Ishikawa (cell line): ENCODE measurements around the gene FSIP2.

Experiments
- CEBPB ChIP-seq: IDR thresholded peaks from 2 replicates; pipeline ENCODE4 v1.6.1; 2012
- CREB1 ChIP-seq: IDR thresholded peaks from 2 replicates; pipeline ENCODE4 v1.6.1; 2012; ENCODE audit warnings: low read depth
- EGR1 ChIP-seq: IDR thresholded peaks from 2 replicates; pipeline ENCODE4 v1.6.1; 2012
- EP300 ChIP-seq: IDR thresholded peaks from 2 replicates; pipeline ENCODE4 v1.6.1; 2012; ENCODE audit warnings: borderline replicate concordance
- FOXM1 ChIP-seq: IDR thresholded peaks from 2 replicates; pipeline ENCODE4 v1.6.1; 2012; ENCODE audit warnings: low read depth, borderline replicate concordance
- NFIC ChIP-seq: IDR thresholded peaks from 2 replicates; pipeline ENCODE4 v1.6.1; 2012
- RAD21 ChIP-seq: IDR thresholded peaks from 2 replicates; pipeline ENCODE4 v1.6.1; 2012; ENCODE audit warnings: low read depth
- TAF1 ChIP-seq: IDR thresholded peaks from 2 replicates; pipeline ENCODE4 v1.6.1; 2012; ENCODE audit warnings: low read depth, mild to moderate bottlenecking
- TCF12 ChIP-seq: IDR thresholded peaks from 2 replicates; pipeline ENCODE4 v1.6.1; 2012; ENCODE audit warnings: low read depth
- TEAD4 ChIP-seq: IDR thresholded peaks from 2 replicates; pipeline ENCODE4 v1.6.1; 2012
- USF1 ChIP-seq: IDR thresholded peaks from 2 replicates; pipeline ENCODE4 v1.6.1; 2012
- YY1 ChIP-seq: IDR thresholded peaks from 2 replicates; pipeline ENCODE4 v1.6.1; 2012; ENCODE audit warnings: low read depth
- ZBTB7A ChIP-seq: IDR thresholded peaks from 2 replicates; pipeline ENCODE4 v1.6.1; 2012; ENCODE audit warnings: low read depth
- TF ChIP-seq, protein P1 (sequence below): IDR thresholded peaks from 2 replicates; pipeline ENCODE4 v1.6.1; 2012
- TF ChIP-seq, protein P2 (sequence below): IDR thresholded peaks from 2 replicates; pipeline ENCODE4 v1.6.1; 2012; ENCODE audit warnings: low read depth, mild to moderate bottlenecking

Gene FSIP2

DNA sequence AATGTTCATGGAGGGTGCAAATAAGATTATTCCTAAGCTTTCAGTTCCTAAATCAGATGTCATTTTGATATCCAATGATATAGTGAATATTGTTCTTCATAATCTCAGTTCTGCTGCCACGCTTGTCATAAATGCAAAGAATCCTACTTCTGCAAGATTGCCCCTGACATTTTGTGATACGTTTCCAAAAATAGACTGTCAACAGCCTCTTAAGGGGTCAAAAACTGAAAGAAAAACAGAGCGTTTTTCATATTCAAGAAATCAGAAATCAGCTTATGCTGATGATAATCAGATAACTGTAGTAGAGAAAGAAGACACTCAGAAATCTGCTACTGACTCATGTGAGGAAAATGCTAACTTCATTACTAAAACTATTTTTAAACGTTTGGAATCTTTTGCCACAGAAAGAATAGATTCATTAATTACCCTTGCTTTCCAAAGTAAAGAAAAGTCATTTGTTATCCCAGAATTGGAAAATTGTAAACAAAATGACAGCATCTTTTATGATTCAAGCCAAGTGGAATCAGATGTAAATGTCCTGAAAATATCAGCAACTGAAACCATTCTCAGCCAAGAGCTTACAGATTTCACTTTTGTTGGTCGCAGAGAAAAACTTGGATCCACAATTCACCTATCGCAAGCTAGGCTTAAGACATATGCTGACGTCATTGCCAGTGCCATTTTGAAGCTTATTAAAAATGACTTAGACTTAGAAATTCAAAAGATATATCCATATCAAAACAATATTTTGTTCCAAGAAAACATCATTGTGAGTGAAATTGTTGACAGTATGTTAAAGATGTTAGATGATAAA, 55.1 kb downstream of the FSIP2 start:
- TF ChIP-seq USF1 = no peak
- TF ChIP-seq NFIC = no peak
- no peak for TF ChIP-seq RAD21
- no peak for TF ChIP-seq ZBTB7A
- TF ChIP-seq FOXM1 = no peak
- TF ChIP-seq YY1 = no peak
- no peak for TF ChIP-seq TAF1
- TF ChIP-seq CREB1 = no peak
- TF ChIP-seq EGR1 = no peak
- TF ChIP-seq, protein P1, sequence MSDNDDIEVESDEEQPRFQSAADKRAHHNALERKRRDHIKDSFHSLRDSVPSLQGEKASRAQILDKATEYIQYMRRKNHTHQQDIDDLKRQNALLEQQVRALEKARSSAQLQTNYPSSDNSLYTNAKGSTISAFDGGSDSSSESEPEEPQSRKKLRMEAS = no peak
- no peak for TF ChIP-seq CEBPB
- no peak for TF ChIP-seq TEAD4
- TF ChIP-seq EP300 = no peak
- TF ChIP-seq, protein P2, sequence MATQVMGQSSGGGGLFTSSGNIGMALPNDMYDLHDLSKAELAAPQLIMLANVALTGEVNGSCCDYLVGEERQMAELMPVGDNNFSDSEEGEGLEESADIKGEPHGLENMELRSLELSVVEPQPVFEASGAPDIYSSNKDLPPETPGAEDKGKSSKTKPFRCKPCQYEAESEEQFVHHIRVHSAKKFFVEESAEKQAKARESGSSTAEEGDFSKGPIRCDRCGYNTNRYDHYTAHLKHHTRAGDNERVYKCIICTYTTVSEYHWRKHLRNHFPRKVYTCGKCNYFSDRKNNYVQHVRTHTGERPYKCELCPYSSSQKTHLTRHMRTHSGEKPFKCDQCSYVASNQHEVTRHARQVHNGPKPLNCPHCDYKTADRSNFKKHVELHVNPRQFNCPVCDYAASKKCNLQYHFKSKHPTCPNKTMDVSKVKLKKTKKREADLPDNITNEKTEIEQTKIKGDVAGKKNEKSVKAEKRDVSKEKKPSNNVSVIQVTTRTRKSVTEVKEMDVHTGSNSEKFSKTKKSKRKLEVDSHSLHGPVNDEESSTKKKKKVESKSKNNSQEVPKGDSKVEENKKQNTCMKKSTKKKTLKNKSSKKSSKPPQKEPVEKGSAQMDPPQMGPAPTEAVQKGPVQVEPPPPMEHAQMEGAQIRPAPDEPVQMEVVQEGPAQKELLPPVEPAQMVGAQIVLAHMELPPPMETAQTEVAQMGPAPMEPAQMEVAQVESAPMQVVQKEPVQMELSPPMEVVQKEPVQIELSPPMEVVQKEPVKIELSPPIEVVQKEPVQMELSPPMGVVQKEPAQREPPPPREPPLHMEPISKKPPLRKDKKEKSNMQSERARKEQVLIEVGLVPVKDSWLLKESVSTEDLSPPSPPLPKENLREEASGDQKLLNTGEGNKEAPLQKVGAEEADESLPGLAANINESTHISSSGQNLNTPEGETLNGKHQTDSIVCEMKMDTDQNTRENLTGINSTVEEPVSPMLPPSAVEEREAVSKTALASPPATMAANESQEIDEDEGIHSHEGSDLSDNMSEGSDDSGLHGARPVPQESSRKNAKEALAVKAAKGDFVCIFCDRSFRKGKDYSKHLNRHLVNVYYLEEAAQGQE = no peak
- TF ChIP-seq TCF12 = no peak

- TF ChIP-seq EP300 = no peak
- no peak for TF ChIP-seq EGR1
- no peak for TF ChIP-seq USF1
- no peak for TF ChIP-seq FOXM1
- no peak for TF ChIP-seq ZBTB7A
- no peak for TF ChIP-seq TCF12
- TF ChIP-seq, protein P1 = no peak
- TF ChIP-seq YY1 = no peak
- no peak for TF ChIP-seq RAD21
- no peak for TF ChIP-seq CEBPB
- TF ChIP-seq TEAD4 = no peak
- TF ChIP-seq, protein P2 = no peak
- TF ChIP-seq NFIC = no peak
- no peak for TF ChIP-seq TAF1
- no peak for TF ChIP-seq CREB1
These were observed 58.2 kb downstream of the FSIP2 start for GRCh38 chr2:185796758-185797157.

DNA sequence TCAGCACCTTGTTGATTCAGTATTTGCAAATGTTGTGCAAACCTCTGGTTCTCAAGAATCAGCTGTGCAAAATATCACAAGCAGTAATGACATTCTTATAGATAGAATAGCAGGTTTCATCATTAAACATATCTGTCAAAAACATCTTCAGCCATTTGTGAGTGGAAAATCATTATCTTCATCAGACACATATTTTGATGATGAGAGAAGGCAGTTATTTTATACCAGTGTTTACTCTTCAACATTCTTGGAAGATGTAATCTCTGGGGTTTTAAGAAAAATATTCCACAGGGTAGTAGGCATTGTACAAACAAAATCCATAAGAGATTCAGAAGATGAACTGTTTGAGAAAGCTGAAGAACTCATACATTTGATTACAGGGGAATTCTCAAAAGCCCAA, 64.3 kb downstream of the FSIP2 start:
- TF ChIP-seq TEAD4 (no peak), CEBPB (no peak), NFIC (no peak), TCF12 (no peak), RAD21 (no peak), USF1 (no peak)
- TF ChIP-seq, protein P2 = no peak
- TF ChIP-seq, protein P1 = no peak

DNA sequence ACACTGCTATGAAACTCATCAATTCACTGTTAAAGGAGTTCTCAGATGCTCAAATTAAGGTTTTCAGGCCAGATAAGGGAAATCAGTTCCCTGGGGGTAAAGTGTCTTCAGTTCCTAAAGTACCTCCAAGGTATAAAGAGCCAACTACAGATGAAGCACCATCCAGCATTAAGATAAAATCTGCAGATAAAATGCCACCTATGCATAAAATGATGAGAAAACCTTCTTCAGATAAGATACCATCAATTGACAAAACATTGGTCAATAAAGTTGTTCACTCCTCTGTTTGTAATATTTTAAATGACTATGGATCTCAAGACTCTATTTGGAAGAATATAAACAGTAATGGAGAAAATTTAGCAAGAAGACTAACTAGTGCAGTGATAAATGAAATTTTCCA, 68.2 kb downstream of the FSIP2 start:
- TF ChIP-seq CEBPB = no peak
- no peak for TF ChIP-seq EP300
- TF ChIP-seq RAD21 = no peak
